NCI-H1417 treated with DMSO at 0.1 percent for 48 hours (cell line): Measurements from ENCODE around the gene ADGRG2.
"Not testable (repeated sequence)": the region's sequence is repeated elsewhere in the genome, so short reads cannot be mapped to it uniquely, and the experiment has no call there.

Experiments used
- DNase-seq: peaks from one replicate; lab custom pipeline; 2025; lab: John Stamatoyannopoulos, UW

ADGRG2 gene

DNA sequence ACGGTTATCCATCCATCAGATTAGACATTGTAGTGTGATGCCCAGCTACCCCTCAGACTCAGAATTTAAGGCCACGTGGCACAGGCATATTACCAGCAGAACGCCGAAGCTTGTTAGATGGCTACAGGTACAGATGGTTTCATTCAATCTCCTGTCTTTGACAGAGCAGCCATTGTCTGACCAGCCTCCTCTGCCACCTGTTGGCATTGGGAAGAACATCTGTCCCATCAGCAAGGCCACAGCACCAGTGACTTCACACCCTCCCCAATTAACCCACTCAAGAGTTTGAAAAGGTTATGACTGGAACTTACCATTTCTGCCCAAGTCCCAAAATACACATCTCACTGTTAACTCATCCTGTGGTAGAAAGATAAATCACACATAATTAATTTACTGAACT, 116.4 kb downstream of the ADGRG2 start:
- no peak for DNase-seq

DNA sequence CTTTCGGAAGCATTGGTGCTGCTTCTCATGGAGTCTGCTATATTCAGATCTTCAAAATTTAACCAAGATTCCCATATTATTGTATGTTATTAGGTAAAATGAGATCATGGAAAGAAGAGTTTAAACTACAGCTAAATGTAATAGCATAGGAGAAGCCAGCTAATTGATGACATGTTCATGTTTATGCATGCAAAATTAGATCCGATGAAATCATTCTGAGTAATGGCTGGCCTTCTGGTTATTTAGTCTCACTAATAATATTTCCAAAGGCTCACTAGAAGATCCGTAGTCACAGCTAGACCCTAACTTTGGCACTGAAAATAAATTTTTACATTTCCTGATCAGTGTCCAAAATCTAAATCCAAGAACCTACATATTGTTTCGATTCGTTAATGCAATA, 118.5 kb downstream of the ADGRG2 start:
- no peak for DNase-seq

DNA sequence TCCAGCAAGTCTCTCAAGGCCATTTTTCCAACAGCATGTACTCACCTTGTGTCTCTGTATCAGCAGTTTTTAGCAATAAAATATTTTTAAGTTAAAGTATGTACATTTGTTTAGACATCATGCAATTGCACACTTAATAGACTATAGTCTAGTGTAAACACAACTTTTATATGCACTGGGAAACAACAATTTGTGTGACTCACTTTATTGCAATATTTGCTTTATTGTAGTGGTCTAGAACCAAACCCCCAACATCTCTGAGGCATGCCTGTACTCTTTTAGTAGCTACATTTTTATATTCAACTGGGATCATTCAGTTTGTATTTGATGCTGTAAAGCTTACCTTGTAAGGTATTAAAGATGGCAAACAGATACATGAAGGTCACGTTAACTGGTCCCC, 123.6 kb downstream of the ADGRG2 start:
- DNase-seq = no peak

DNA sequence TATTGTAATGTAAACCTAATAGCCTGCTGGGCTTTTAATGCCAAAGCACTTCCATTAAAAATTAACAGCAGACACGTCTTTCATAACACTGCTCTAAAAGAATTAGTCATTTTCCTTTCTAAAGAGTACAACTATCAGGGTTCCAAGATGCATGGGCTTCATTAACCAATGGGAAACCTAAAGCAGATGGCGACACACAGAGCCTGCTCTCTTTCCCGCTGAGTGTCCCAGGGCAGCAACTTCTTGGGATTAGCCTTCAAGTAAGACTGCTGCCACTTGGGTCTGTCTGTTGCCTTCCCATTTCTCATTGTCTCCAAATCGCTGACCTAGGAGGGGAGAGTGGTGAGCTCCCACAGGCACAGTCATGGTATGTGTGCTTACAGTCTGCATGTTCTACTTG, 124.4 kb downstream of the ADGRG2 start:
- DNase-seq = no peak

DNA sequence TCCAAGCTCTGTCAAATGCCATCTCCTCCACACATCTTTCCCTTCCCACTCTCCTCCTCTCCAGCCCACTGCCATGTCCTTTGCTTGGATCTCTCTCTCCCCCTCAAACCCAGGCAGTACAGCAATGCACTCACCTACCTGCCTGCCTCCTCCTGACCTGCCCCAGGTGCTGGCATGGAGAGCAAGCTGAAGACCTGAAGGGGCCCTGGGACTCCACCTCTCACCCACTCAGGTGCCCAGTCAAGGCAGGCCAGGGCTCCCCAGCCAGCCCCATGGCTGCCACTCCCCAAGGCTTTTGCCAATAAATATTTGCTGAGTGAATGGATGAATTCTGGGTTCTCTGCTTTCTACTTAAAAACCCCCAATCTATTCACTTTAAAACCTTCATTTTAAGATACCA, 125.7 kb downstream of the ADGRG2 start:
- no peak for DNase-seq

DNA sequence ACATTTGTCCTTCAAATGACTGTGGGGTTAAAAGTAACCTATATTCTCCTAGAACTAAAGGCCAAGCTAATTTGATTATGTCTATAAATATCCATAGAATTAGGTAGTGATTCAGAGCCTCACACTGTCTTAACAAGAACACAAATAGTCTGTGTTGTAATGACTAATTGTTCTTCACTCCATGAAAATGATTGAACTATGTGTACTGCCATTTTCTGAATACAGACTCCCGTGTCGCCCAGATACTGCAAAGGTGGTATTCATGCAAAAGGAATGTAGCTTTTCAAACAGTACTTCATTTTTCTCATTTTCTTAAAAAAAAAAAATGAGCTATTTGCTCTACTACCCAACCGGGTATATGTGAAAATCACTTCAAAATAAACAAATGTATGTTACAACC, 127.0 kb downstream of the ADGRG2 start:
- DNase-seq = no peak

DNA sequence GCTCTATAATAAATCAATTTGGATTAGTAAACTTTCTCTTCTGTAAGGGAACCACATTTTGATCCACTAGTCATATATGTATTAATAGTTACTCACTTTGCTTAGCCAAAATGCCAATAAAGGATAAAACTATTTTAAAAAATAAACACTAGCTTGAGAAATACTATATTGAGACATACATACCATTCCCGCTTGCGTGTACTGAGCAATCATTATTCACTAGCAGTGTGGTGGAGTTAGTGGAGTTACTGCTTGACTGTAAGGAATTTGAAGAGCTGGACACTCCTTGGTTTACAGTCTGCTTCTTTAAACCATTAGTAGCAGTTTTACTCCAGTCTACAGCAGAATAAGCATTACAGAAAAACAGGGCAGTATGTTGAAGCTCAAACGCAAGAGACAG, 127.6 kb downstream of the ADGRG2 start:
- DNase-seq = no peak

DNA sequence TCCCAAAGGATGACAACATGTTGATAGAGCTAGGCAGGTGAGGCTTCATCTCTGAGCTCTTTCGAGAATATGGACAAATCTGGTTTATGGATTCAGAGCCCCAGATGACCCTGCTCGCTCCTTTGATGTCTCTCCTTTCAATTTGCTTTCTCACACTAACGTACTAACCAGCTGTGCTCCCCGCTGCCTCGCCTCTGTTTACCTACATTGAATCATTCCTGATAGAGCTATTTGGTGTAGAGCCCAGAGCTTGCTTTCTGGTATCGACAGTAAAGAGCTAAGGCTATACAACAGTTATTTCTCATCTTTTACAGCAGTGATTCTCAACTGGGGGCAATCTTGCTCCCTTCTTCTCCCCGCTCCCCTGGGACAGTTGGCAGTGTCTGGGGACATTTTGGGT, 129.4 kb downstream of the ADGRG2 start:
- no peak for DNase-seq

DNA sequence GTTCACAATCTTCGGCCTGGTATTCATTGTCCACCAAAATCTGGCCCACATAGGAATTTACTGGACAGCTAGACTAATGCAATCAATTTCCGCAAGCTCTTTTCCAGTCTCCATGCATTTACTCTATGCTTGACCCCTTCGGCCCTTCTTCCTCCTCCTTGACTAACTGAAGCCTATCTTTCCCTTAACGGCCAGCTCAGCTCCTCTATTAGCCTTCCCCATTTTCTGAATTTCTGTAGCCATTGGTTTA, 137.2 kb downstream of the ADGRG2 start:
- DNase-seq = no peak

DNA sequence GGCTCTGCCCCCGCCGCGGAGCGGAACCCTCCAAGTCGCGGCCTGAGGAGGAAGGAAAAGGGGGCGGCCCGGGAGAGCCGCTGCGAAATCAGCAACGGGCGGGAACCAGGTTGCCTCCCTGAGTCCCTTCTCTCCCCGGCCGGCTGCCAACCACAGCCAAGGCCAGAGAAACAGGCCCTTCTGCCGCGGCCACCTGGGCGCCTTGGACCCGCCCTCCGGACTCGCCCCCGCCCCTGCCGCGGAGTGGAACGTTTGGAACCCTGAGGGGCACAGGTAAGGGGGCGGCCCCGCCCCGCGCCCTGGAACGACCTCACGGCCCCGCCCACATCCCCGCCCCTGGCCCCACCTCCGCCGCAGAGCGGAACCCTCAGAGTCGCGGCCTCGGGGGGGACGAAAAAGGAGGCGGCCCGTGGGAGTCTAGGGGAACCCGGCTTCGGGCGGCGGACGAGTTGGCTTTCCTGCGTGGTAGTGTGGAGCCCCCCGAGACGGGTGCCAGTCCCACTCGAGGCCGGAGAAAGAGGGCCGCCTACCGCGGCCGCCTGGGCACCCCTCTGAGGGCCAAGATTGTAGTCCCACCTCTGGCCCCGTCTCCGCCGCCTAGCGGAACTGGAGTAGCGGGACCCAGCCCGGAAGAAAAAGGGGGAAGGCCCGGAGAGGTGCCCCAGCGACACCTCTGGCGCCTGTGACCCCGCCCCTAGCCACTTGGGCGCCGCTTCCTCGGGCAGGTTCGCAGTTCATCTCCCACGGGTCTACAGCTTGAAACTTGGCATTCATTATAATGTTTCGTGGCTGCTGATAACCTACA, 137.7 kb downstream of the ADGRG2 start:
- peak; percentile 48 for DNase-seq

DNA sequence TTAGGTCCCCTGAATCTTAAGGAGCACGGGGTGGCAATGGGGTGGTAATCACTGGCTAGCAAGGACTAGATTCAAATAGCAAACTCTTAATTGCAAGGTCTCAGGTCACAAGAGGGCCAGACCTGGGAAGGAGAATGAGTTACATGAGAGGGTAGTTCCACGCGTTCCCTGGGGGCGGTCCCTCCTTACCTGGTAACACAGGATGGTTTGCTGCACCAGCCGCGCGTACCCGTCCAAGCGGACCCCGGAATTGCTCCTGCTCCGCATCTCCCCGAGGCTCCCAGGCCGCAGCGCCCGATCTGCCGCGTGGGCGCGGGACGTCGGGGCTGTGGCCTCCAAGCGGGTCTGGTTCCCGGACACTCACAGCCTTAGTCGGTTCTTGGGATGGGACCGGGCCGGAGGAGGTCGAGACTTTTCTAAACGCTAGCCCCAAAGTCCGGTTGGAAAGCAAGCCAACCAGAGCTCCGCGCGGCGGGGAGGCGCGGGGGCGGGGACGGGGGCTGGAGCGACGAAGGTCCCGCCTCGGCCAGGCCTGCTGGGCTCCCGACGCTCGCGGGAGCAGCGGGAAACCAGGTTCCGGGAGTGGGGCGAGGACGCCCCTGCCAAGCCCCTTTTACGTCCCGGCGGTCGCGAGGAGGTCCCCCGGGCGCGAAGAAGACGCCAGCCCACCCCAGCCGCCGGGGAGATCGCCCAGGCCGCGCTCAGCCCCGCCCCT, 138.4 kb downstream of the ADGRG2 start, which contains the start of gene PHKA2:
Gene PHKA2 (minus strand): TSS at position 449 of the 715 bp plus-strand sequence. CDS start 182 bp downstream, at position 267.
- DNase-seq = no peak

DNA sequence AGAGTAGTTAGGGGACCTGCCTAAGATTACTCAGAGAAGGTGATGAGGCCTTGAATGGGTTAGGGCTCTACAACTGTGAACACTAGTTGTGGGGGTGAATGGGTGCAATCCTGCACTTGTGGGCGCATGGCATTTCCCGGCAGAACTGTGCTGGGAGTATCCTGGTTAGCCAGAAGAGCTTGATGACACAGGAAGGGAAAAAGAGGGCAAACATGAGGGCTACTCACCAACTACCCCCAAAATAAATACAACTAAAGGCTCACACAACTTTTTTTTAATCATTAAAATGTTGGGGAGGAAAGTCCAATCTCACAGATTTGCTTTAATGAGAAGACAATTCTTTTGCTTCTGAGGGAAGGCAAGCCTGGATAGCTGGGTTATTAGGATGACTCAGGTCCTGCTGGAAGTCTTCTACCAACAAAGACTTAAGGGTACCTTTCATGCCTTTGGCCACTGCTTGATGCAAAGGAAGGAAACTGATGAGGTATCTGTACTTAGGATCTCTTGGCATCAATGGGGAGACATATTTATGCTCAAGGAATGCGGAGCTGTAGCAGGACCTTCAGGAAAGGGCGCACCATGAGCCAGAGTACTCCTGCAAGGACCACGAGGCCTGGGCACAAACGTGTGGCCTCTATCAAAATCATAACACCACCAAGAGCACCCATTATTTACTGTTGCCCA, 141.0 kb downstream of the ADGRG2 start:
- no peak for DNase-seq

DNA sequence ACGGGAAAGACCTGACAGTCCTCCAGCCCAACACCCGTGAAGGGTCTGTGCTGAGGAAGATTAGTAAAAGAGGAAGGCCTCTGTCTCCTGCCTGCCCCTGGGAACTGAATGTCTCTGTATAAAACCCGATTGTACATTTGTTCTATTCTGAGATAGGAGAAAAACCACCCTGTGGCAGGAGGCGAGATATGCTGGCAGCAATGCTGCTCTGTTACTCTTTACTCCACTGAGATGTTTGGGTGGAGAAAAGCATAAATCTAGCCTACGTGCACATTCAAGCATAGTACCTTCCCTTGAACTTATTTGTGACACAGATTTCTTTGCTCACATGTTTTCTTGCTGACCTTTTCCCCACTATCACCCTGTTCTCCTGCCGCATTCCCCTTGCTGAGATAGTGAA, 142.0 kb downstream of the ADGRG2 start:
- not testable (repeated sequence) for DNase-seq

DNA sequence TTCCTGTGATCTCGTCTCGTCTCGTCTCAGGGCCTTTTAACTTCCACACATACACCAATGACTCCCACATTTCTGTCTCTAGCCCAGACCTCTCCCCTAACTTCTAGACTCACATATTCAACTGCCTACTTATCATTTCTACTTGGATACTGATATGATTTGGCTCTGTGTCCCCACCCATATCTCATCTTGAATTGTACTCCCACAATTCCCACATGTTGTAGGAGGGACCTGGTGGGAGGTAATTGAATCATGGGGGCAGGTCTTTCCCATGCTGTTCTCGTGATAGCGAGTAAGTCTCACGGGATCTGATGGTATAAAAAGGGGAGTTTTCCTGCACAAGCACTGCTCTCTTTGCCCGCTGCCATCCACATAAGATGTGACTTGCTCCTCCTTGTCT, 147.3 kb downstream of the ADGRG2 start:
- DNase-seq = no peak

DNA sequence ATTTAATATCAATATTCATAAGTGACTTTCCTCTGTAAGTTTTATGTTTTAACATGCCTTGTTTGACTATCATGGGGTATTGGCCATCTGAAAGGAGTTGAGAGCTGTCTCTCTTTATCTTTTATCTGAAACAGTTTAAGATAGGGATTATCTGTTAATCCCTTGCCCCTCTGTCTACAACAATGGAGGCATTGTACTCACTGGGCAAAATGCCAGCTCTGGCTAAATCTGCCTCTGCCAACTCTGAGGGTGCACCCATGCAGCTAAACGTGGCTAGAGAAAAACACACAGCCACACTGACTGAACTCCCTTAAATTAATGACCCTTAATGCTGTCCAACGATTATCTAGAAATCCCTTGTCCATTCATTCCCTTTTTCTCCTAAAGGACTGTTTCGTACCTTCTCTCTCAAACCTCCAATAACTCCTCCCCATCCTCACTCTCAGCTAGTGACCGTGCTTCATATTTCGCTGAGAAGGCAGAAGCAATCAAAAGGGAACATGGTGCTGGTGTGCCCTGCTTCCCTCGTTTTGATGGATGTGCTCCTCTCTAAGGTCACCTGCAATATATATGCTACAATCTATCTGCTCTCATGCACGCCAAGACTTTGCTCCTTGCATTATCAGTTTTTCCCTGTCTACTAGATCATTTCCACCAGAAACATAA, 148.6 kb downstream of the ADGRG2 start:
- DNase-seq = peak; percentile 4

DNA sequence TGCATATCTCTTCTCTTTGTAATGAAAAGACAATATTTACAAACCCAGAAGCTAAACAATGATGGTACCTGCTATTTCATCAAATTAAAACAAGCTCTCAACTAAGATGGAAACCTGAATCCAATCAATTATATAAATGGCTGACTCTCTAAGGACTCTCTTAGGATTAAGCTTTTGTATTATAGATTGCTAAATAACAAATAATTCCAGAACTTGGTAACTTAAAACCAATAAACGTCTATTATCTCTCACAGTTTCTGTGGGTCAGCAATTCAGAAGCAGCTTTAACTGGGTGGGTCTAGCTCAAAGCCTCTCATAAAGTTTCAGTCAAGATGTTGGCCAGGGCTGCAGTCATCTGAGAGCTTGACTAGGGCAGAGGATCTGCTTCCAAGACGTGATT, 150.8 kb downstream of the ADGRG2 start:
- no peak for DNase-seq

DNA sequence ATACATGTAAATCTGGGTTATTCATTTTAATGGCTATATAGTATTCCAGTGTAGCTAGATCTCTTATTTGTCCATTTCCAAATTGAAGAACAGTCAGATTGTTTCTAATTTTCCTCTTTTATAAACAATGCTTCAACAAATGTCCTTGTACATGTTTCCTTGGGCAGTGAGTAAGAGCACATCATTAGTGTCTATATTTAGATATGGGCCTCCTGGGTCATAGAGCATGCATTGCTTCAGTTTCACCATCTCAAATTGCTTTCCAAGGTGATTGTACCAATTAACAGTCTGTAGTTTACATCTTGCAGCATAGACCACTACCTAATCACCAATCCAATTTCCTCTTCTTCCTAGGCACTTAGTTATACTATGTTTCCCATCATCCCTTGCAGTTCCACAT, 151.8 kb downstream of the ADGRG2 start:
- no peak for DNase-seq

DNA sequence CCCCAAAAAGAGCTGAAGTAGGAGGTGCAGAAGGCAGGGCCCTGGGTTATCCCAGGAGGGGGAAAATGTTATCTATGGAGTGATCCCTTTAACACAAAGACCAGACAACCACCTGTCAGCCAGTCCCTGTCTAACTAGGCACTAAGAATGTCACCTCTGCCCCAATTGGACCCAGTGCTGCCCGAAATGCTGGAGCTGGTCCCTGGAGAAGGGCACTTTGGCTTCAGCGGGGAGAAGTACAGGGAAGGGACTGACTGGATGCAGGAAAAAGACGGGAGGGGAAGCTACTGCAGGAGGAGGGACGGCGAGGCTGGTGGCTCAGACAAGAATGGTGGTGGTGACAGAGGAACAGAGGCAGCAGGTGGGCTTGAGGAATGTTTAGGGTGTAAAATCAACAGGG, 155.6 kb downstream of the ADGRG2 start:
- DNase-seq = no peak

DNA sequence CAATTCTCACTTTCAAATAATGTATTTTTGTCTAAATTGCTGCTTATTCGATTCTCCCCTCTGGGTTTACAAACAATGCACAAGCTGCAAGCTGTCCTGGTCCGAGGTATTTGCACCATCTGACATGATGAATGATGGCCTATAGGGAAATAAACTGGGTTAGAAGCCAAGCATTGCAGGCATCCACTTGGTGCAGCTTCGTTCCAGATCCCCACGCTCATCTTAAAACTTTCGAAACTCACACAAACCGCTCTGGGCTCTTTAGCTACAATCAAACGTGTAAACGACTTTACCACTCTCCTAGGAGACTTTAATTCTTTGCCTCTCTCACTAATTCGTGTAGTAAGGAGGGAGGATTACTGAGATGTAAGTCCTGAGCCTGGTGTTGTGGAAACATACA, 157.4 kb downstream of the ADGRG2 start:
- DNase-seq = no peak

DNA sequence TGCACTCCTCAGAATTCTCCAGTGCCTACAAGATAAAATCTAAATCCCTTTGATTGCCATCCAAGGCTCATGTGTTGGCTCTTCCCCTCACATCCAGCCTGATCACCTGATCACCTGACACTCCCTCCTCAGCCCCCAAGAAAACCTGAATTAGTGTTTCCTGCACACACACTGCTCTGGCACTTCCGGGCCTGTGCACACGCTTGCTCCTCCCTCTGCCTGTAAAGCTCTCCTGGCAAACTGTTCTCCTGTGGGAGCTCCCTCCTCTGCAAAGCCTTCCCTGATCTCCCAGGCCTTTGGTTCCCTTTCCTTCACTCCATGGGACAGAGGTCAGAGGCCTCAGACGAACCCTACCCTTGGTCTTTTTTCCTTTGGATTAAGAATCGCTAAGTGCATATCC, 158.2 kb downstream of the ADGRG2 start:
- no peak for DNase-seq

DNA sequence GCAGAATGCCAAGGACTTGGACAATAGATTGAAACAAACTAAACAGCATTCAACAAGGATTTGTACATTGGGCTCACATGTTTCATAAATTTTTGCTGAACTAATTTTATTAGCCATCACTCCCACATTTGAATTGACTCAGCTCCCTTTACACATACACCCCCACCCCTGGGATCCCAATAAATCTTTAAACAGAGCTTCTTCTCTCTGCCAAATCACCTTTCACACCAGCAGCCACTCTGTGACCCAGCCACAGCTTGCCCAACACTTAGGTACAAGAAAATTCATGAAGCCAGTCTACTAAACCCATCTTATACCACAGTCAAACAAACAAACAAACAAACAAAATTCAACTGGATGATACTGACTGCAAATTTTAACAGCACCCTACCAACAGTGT, 159.9 kb downstream of the ADGRG2 start:
- no peak for DNase-seq

DNA sequence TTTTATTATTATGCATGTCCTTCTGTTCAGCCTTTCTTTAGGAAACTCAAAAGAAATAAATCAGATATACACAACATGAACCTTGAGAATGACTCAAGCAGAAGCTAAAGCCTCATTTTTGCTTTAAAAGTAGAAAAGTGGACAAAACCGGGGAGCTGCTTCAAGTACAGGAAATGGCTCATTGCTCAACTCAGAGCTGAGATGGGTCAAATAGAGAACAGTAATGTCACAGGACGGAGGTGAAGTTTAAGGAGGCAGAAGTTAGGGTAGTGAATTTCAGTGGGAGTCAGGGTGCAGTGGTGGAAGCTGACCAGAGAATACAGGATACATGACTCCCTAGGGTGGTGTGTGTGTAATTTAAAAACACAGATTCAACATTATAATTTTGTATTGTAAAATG, 160.6 kb downstream of the ADGRG2 start:
- no peak for DNase-seq
